ENCODE measurements around the gene GP5. TPM values are rescaled to one million over a fixed set of nuclear protein-coding genes. Genes with fewer than 3 reads are reported as not detected.

The GP5 gene
- total and polyA plus RNA-seq, 2 of the 13 experiments (the other 11 are each of a cell fraction or from before 2014, with no cell fraction given): not detected

DNA sequence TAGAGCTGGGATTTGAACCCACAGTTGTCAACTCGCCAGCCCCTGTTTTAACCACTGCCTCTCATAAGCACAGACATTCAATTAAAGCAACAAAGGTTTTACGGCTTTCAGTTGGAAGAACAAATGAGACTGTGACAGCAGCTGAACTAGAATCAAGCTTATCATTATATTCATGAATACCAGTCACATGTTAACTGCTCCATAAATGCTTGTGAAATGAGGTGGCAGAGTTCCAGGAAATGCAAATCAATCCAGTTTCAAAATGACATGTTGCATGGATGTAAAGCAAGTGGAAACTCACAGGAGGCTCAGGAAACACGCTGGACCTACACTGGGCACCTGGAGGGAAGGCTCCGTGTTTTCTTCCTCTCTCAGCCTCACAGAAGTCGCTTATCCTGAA lies 3.9 kb downstream of the GP5 start:
- Histone ChIP-seq H2AFZ (ENCODE audit: low read length) (no peak overlapping the region), H3K9ac (ENCODE audit: insufficient read depth, low read depth, low read length) (no peak overlapping the region), H3K4me1 (ENCODE audit: insufficient read depth, low read length) (peaks cover 24% of the 10 kb centered on the region), H4K20me1 (ENCODE audit: insufficient read depth, low read length) (no peaks in the 10 kb centered on the region), H3K4me2 (ENCODE audit: low read depth, low read length) (peak overlapping the region; percentile 85; the same call in 1 of the 2 replicates), H3K36me3 (replicated peaks in 1 of 2; ENCODE audit: control insufficient read depth in 1 of 2, insufficient read depth in 2 of 2, low read length in 2 of 2) (no peaks in the 10 kb centered on the region), H3K27me3 (ENCODE audit: control insufficient read depth in 1 of 2, insufficient read depth in 2 of 2, low read length in 2 of 2) (0 out of 5 replicates have a peak, but pooled peaks cover 0 to 8% of the 10 kb centered on the region in 2 experiments), H3K4me3 (replicated peaks in 1 of 3; ENCODE audit: insufficient read depth in 1 of 3, low read depth in 2 of 3, low read length in 3 of 3) (no peak overlapping the region), H3K79me2 (ENCODE audit: insufficient read depth, low read length) (no peaks in the 10 kb centered on the region), H3K27ac (ENCODE audit: extremely low read length, insufficient read depth, low read length) (no peak overlapping the region), H3K9me3 (ENCODE audit: low read length) (0 out of 2 replicates have a peak, but pooled peaks cover 4% of the 10 kb centered on the region)
- CTCF ChIA-PET (ENCODE audit: low intra/inter-chr PET ratio, low total read pairs): no interaction called here
- no peak for FAIRE-seq
- POLR2A ChIA-PET: interaction anchor here (0.6 to 1.8 kb wide), 3 partner anchors 161 to 682 kb away, joined by 3 to 7 read pairs (median 3); no protein-coding TSS in a partner anchor
- TF ChIP-seq ZBTB38 (CRISPR knock-in tag; IDR thresholded peaks at IDR 0.05): no peak
- TF ChIP-seq ZNF10 (CRISPR knock-in tag; IDR thresholded peaks at IDR 0.05; ENCODE audit: borderline replicate concordance, low read depth): no peak
- TF ChIP-seq FOSL2 (CRISPR knock-in tag; IDR thresholded peaks at IDR 0.05): peak; percentile 30
- peak; percentile 2; the same call in 1 of the 2 replicates for TF ChIP-seq CEBPB (IDR thresholded peaks at IDR 0.05; ENCODE audit: borderline replicate concordance, low read depth, low read length)
- BruUV-seq (replicated peaks): no TSS peak
- peak; percentile 24 for DNase-seq (ENCODE audit: low spot score)
- in situ Hi-C loops (cut with HindIII; ENCODE audit: extremely low pct_ligation_motif_present, low pct_unique_long_range_greater_than_20kb): no loop called here
- peak; percentile 12 for ATAC-seq
- intact Hi-C loops (cut with micrococcal nuclease; ENCODE audit: unreplicated experiment): loop anchor here (5.0 kb wide), 2 partner anchors 43 to 422 kb away; partner anchors contain the start of gene CPN2
- WGBS (ENCODE audit: low lambda C conversion rate): 46% methylated on average over 5 of the region's 5 CpGs

DNA sequence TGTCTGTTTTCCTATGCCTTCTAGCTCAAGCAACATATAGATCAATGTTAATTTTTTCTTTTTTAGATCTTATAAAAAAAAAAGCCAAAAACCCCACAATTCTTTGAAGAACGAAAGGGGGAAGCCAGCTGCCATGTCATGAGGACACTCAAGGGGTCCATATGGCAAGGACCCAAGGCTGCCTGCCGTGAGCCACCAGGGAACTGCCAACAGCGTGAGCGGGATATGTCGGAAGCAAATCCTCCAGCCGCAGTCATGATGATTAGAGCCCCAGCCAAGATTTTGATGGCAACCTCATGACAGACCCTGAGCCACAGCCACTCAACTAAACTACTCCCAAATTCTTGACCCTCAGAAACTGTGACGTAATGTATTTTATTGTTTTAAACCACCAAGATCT lies 6.5 kb downstream of the GP5 start:
- no peak overlapping the region for H3K4me2 ChIP-seq (ENCODE audit: low read depth, low read length)
- H3K9ac ChIP-seq (ENCODE audit: insufficient read depth, low read depth, low read length): no peak overlapping the region
- ATAC-seq (no peak), DNase-seq (ENCODE audit: low spot score) (no peak), FAIRE-seq (no peak)
- no TSS peak for BruUV-seq (replicated peaks)
- ChIA-PET POLR2A (no interaction called here), CTCF (ENCODE audit: low intra/inter-chr PET ratio, low total read pairs) (no interaction called here)
- H3K4me1 ChIP-seq (ENCODE audit: insufficient read depth, low read length): peaks cover 24% of the 10 kb centered on the region
- 0 out of 5 replicates have a peak, but pooled peaks cover 0 to 9% of the 10 kb centered on the region in 2 experiments for H3K27me3 ChIP-seq (ENCODE audit: control insufficient read depth in 1 of 2, insufficient read depth in 2 of 2, low read length in 2 of 2)
- H3K9me3 ChIP-seq (ENCODE audit: low read length): 0 out of 2 replicates have a peak, but pooled peaks cover 4% of the 10 kb centered on the region
- in situ Hi-C loops (cut with HindIII; ENCODE audit: extremely low pct_ligation_motif_present, low pct_unique_long_range_greater_than_20kb): no loop called here
- no peak overlapping the region for H3K27ac ChIP-seq (ENCODE audit: extremely low read length, insufficient read depth, low read length)
- intact Hi-C loops (cut with micrococcal nuclease; ENCODE audit: unreplicated experiment): no loop called here
- no peaks in the 10 kb centered on the region for H3K79me2 ChIP-seq (ENCODE audit: insufficient read depth, low read length)
- H3K36me3 ChIP-seq (replicated peaks in 1 of 2; ENCODE audit: control insufficient read depth in 1 of 2, insufficient read depth in 2 of 2, low read length in 2 of 2): no peaks in the 10 kb centered on the region
- no peaks in the 10 kb centered on the region for H4K20me1 ChIP-seq (ENCODE audit: insufficient read depth, low read length)
- no peak overlapping the region for H3K4me3 ChIP-seq (replicated peaks in 1 of 3; ENCODE audit: insufficient read depth in 1 of 3, low read depth in 2 of 3, low read length in 3 of 3)
- WGBS (ENCODE audit: low lambda C conversion rate): 71% methylated on average over 7 of the region's 7 CpGs
- H2AFZ ChIP-seq (ENCODE audit: low read length): no peak overlapping the region
- TF ChIP-seq, protein P1, sequence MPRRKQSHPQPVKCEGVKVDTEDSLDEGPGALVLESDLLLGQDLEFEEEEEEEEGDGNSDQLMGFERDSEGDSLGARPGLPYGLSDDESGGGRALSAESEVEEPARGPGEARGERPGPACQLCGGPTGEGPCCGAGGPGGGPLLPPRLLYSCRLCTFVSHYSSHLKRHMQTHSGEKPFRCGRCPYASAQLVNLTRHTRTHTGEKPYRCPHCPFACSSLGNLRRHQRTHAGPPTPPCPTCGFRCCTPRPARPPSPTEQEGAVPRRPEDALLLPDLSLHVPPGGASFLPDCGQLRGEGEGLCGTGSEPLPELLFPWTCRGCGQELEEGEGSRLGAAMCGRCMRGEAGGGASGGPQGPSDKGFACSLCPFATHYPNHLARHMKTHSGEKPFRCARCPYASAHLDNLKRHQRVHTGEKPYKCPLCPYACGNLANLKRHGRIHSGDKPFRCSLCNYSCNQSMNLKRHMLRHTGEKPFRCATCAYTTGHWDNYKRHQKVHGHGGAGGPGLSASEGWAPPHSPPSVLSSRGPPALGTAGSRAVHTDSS (CRISPR knock-in tag; conservative IDR thresholded peaks at IDR 0.05): no peak
- TF ChIP-seq ZNF746 (CRISPR knock-in tag; IDR thresholded peaks at IDR 0.05) (no peak), MEIS1 (CRISPR knock-in tag; IDR thresholded peaks at IDR 0.05; ENCODE audit: borderline replicate concordance) (no peak), ADNP (CRISPR knock-in tag; IDR thresholded peaks at IDR 0.05) (no peak), SPEN (CRISPR knock-in tag; IDR thresholded peaks at IDR 0.05; ENCODE audit: low read depth) (no peak), ARNT (IDR thresholded peaks at IDR 0.05) (no peak)
